ENCODE data around the gene TARBP2.
A peak's percentile ranks its signal among the peaks of the same experiment; 100 is the strongest.

Gene TARBP2

DNA sequence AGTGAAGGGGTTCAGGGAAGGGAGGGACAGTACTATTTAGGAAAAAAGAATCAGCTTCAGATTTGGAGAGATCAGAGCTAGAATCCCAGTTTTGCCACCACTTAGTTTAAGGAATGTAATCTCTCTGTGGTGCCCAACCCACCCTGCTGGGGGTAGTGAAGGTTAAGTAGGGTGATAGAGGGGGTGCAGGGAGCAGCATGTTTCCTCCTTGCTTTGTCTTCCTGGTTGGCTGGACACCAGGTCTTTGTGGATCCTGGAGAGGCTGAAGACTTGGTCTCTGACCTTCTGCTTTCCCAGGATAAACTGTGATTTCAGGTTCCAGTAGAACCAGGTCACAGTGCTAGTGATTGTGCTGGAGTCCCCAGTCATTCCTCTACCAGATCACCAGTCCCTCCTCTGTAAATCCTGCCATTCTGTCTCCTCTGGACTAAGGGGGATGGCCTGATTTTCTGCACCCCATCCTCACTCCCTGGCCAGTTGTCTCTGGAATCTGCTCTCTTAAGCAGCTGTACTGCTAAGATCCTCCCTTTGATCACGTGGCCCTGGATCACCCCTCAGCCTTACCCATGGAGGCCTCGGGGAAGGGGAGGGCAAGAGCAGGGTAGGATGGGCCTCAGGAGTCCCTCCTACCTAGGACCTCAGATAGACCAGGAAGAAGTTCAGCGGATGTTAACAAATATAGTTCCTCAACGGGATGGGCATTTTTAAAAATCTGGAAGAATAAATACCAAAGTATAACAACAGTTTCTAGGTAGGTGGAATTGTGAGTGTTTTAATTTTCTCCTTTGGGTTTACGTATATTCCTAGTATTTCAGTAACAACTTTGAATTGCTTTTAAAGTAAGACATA lies 5.0 kb upstream of the TARBP2 start:
- no peak overlapping the region for H3K4me3 ChIP-seq (ENCODE audit: insufficient read depth, low read depth, low read length, poor library complexity, severe bottlenecking)
- no peaks in the 10 kb centered on the region for H3K36me3 ChIP-seq (ENCODE audit: control insufficient read depth, insufficient read depth, low read length)
- peaks cover 38% of the 10 kb centered on the region for H3K4me1 ChIP-seq (ENCODE audit: control insufficient read depth, insufficient read depth, low read length, poor library complexity, severe bottlenecking)
- no peaks in the 10 kb centered on the region for H3K27me3 ChIP-seq (replicated peaks; ENCODE audit: control insufficient read depth, insufficient read depth, low read length, poor library complexity, severe bottlenecking)
- DNase-seq = no peak
- no peaks in the 10 kb centered on the region for H3K9me3 ChIP-seq (ENCODE audit: control insufficient read depth, low read length)
- H3K27ac ChIP-seq (ENCODE audit: insufficient read depth, low read length, poor library complexity, severe bottlenecking) = no peak overlapping the region

DNA sequence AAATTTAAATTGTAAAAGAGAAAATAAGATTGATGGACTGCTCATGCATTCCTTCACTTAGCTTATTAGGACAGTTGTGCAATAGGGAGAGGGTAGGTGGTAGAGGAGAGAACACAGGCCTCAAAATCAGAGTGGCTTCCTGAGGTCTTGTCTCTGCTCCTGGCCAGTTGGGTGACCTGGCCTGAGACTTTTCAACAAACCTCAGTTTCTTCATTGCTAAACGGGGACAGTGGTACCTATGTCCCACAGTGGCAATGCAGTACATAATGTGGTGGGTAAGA lies 4.4 kb upstream of the TARBP2 start:
- DNase-seq = no peak
- Histone ChIP-seq H3K4me3 (ENCODE audit: insufficient read depth, low read depth, low read length, poor library complexity, severe bottlenecking) (no peak overlapping the region), H3K9me3 (ENCODE audit: control insufficient read depth, low read length) (no peaks in the 10 kb centered on the region), H3K36me3 (ENCODE audit: control insufficient read depth, insufficient read depth, low read length) (no peaks in the 10 kb centered on the region), H3K4me1 (ENCODE audit: control insufficient read depth, insufficient read depth, low read length, poor library complexity, severe bottlenecking) (peaks cover 42% of the 10 kb centered on the region), H3K27me3 (replicated peaks; ENCODE audit: control insufficient read depth, insufficient read depth, low read length, poor library complexity, severe bottlenecking) (no peaks in the 10 kb centered on the region), H3K27ac (ENCODE audit: insufficient read depth, low read length, poor library complexity, severe bottlenecking) (no peak overlapping the region)

DNA sequence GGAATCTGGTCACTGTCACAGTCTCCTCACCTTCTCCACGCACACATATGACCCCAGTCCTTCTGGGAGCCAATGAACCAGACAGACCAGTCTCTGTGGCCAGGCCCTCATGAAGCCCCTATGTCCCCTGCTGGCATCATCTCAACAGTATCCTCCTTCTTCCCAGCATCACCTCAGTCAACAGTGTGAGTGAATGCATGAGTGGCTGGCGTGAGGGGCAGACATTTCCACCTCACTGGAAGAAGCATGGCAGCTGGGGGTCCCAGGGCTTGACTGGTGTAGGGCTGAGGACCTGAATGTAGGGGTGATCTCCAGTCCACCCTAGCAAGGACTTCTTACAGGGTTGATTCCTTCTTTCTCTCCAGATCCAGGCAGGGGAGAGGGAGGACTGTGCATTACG lies 3.6 kb upstream of the TARBP2 start:
- Histone ChIP-seq H3K27me3 (replicated peaks; ENCODE audit: control insufficient read depth, insufficient read depth, low read length, poor library complexity, severe bottlenecking) (no peaks in the 10 kb centered on the region), H3K27ac (ENCODE audit: insufficient read depth, low read length, poor library complexity, severe bottlenecking) (no peak overlapping the region), H3K9me3 (ENCODE audit: control insufficient read depth, low read length) (no peaks in the 10 kb centered on the region), H3K4me1 (ENCODE audit: control insufficient read depth, insufficient read depth, low read length, poor library complexity, severe bottlenecking) (peaks cover 46% of the 10 kb centered on the region), H3K36me3 (ENCODE audit: control insufficient read depth, insufficient read depth, low read length) (no peaks in the 10 kb centered on the region), H3K4me3 (ENCODE audit: insufficient read depth, low read depth, low read length, poor library complexity, severe bottlenecking) (no peak overlapping the region)
- no peak for DNase-seq

DNA sequence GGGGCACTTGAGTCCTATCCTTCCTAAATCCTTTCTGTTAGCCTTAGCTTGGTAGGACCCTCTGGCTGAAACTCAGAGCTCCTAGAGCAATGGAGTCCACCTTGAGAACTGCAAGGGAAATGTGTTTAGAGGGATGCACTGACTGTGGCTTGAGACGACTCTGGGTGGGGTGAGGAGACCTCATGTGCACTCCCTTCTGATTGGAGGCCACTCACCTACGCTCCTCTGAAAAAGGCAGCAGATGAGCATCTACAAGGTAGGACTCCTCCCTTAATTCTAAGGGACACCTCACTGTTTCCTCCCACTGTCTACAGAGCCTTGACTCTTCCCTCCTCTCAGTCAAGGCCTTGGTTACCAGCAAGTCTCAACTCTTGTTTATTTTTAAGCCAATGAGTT lies 2.9 kb upstream of the TARBP2 start:
- DNase-seq = no peak
- H3K4me3 ChIP-seq (ENCODE audit: insufficient read depth, low read depth, low read length, poor library complexity, severe bottlenecking) = no peak overlapping the region
- no peaks in the 10 kb centered on the region for H3K27me3 ChIP-seq (replicated peaks; ENCODE audit: control insufficient read depth, insufficient read depth, low read length, poor library complexity, severe bottlenecking)
- H3K27ac ChIP-seq (ENCODE audit: insufficient read depth, low read length, poor library complexity, severe bottlenecking) = no peak overlapping the region
- peaks cover 40% of the 10 kb centered on the region for H3K4me1 ChIP-seq (ENCODE audit: control insufficient read depth, insufficient read depth, low read length, poor library complexity, severe bottlenecking)
- no peaks in the 10 kb centered on the region for H3K36me3 ChIP-seq (ENCODE audit: control insufficient read depth, insufficient read depth, low read length)
- H3K9me3 ChIP-seq (ENCODE audit: control insufficient read depth, low read length) = no peaks in the 10 kb centered on the region

DNA sequence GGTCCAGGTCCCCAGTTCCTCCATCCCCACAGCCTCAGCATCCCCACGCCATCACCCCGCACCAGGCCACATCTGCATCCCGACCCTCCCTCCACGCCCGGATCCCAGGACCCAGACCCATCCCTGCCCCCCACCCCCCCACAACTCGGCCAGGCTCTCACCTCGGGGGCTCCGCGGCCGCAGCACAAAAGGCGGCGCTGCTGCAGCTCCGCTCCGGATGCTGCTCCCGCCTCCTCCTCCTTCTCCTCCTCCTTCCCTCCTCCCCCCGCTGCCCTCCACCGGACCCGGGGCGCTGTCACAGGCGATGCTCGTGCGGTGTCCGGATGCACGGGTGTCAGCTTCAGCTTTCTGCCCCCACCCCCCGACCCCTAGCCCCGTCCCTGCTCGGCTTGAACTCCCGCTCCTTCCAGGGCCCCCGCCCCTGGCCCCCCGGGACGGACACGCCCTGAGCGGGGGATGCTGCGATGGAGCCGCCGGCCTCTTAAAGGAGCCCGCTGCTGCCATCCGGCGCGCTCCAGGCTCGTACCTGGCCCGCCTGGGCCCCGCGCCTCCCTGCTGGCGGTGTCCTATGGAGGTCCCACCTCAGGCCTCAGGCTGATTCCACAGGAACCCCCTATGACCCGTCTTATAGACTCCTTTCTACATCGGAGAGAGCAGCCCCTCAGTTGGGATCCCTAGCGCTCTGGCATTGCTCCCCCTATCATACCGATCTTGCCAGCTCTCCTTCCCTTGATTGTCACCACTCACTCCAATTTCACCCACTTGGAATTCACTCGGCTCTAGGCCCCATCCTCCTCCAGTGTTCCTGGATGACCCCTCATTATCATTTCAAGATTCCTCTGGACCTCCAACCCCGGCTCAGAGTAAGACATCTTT lies 1.6 kb upstream of the TARBP2 start, which contains the start of gene MAP3K12:
TSS of gene MAP3K12 (minus strand) at position 193 of the 876 bp plus-strand sequence. CDS start 12,067 bp downstream, outside the sequence.
- peak within 1 kb of the TSS; percentile 62 for H3K4me3 ChIP-seq (ENCODE audit: insufficient read depth, low read depth, low read length, poor library complexity, severe bottlenecking)
- H3K27ac ChIP-seq (ENCODE audit: insufficient read depth, low read length, poor library complexity, severe bottlenecking) = peak within 1 kb of the TSS; percentile 91
- DNase-seq = peak; percentile 33 to 53 (median 45)
- H3K4me1 ChIP-seq (ENCODE audit: control insufficient read depth, insufficient read depth, low read length, poor library complexity, severe bottlenecking) = peaks cover 29% of the 10 kb centered on the region
- no peaks in the 10 kb centered on the region for H3K36me3 ChIP-seq (ENCODE audit: control insufficient read depth, insufficient read depth, low read length)
- no peaks in the 10 kb centered on the region for H3K9me3 ChIP-seq (ENCODE audit: control insufficient read depth, low read length)
- H3K27me3 ChIP-seq (replicated peaks; ENCODE audit: control insufficient read depth, insufficient read depth, low read length, poor library complexity, severe bottlenecking) = no peaks in the 10 kb centered on the region

DNA sequence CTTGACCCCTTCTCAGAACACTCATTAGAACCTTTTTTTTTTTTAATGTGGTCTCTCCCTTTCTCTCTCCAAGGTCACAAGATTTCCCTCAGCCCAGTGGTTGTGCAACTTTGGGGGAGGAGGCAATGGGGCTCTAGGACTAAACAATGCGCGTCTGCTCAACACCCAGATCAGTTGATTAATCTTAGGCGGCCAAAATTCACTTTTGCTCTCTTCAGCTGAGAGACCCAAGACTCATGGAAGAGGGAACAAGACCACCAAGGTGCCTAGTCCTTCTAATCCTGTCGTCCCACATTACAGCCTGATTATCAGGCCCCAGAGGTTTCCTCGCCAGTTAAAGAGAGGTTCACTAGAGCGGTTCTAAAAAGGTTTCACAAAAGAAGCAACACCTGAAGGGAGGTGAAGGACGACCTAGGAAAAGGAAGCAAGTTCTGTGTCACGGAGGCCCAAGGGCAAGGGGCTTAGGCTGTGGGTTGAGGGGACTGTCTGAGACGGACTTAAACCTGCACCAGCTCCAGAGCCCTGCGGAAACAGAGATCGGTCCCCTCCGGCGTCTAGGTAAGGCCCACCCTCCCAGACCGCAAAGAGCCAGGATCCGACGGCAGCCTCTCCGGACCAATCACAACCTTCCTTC lies 824 bp upstream of the TARBP2 start:
- Histone ChIP-seq H3K27ac (ENCODE audit: insufficient read depth, low read length, poor library complexity, severe bottlenecking) (peak overlapping the region; percentile 91), H3K27me3 (replicated peaks; ENCODE audit: control insufficient read depth, insufficient read depth, low read length, poor library complexity, severe bottlenecking) (no peaks in the 10 kb centered on the region), H3K4me1 (ENCODE audit: control insufficient read depth, insufficient read depth, low read length, poor library complexity, severe bottlenecking) (peaks cover 29% of the 10 kb centered on the region), H3K4me3 (ENCODE audit: insufficient read depth, low read depth, low read length, poor library complexity, severe bottlenecking) (peak overlapping the region; percentile 62), H3K36me3 (ENCODE audit: control insufficient read depth, insufficient read depth, low read length) (peaks cover 3% of the 10 kb centered on the region), H3K9me3 (ENCODE audit: control insufficient read depth, low read length) (no peaks in the 10 kb centered on the region)
- DNase-seq = no peak

DNA sequence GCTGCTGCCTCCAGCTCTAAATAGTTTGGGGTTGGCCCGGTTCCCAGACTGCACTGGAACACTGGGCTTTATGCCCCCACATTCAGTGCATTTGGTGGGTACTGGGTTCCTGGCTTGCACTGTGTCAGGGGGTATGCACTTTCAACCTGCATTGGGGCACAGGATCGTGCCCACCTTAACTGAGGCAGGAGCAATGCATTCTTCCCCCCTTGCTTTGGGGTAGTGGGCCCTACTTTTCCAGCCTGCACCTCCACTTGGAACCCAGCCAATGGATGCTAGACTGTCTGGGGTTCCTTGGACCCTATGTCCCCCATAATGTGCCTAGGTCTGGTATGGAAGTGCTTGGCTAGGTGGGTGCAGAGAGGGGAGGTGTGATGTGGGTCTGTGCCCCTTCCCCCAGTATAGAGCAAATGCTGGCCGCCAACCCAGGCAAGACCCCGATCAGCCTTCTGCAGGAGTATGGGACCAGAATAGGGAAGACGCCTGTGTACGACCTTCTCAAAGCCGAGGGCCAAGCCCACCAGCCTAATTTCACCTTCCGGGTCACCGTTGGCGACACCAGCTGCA lies 615 bp downstream of the TARBP2 start:
- Histone ChIP-seq H3K36me3 (ENCODE audit: control insufficient read depth, insufficient read depth, low read length) (peaks cover 17% of the 10 kb centered on the region), H3K4me3 (ENCODE audit: insufficient read depth, low read depth, low read length, poor library complexity, severe bottlenecking) (peak overlapping the region; percentile 66), H3K9me3 (ENCODE audit: control insufficient read depth, low read length) (no peaks in the 10 kb centered on the region), H3K27ac (ENCODE audit: insufficient read depth, low read length, poor library complexity, severe bottlenecking) (peak overlapping the region; percentile 91), H3K27me3 (replicated peaks; ENCODE audit: control insufficient read depth, insufficient read depth, low read length, poor library complexity, severe bottlenecking) (no peaks in the 10 kb centered on the region), H3K4me1 (ENCODE audit: control insufficient read depth, insufficient read depth, low read length, poor library complexity, severe bottlenecking) (peaks cover 29% of the 10 kb centered on the region)
- no peak for DNase-seq

DNA sequence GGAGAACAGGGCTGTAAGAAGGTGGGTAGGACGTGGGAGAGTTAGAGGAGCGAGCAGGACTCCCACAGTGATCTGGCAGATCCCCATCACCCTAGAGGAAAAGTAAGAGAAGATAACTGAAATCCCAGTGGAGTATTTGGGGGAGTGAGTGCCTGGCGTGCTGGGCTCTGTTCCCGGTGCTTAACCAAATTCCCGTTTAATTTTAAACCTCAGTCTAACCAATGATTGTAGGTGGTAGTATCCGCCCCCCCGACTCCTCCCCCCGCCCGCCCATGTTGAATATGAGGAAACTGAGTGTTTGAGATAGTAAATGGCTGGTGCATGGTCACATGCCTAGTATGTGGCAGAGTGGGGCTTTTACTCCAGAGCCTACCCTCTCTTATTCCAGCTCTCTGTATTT lies 1.2 kb downstream of the TARBP2 start:
- Histone ChIP-seq H3K9me3 (ENCODE audit: control insufficient read depth, low read length) (no peaks in the 10 kb centered on the region), H3K4me1 (ENCODE audit: control insufficient read depth, insufficient read depth, low read length, poor library complexity, severe bottlenecking) (peaks cover 29% of the 10 kb centered on the region), H3K27me3 (replicated peaks; ENCODE audit: control insufficient read depth, insufficient read depth, low read length, poor library complexity, severe bottlenecking) (no peaks in the 10 kb centered on the region), H3K36me3 (ENCODE audit: control insufficient read depth, insufficient read depth, low read length) (peaks cover 23% of the 10 kb centered on the region), H3K4me3 (ENCODE audit: insufficient read depth, low read depth, low read length, poor library complexity, severe bottlenecking) (no peak overlapping the region), H3K27ac (ENCODE audit: insufficient read depth, low read length, poor library complexity, severe bottlenecking) (no peak overlapping the region)
- DNase-seq = no peak

DNA sequence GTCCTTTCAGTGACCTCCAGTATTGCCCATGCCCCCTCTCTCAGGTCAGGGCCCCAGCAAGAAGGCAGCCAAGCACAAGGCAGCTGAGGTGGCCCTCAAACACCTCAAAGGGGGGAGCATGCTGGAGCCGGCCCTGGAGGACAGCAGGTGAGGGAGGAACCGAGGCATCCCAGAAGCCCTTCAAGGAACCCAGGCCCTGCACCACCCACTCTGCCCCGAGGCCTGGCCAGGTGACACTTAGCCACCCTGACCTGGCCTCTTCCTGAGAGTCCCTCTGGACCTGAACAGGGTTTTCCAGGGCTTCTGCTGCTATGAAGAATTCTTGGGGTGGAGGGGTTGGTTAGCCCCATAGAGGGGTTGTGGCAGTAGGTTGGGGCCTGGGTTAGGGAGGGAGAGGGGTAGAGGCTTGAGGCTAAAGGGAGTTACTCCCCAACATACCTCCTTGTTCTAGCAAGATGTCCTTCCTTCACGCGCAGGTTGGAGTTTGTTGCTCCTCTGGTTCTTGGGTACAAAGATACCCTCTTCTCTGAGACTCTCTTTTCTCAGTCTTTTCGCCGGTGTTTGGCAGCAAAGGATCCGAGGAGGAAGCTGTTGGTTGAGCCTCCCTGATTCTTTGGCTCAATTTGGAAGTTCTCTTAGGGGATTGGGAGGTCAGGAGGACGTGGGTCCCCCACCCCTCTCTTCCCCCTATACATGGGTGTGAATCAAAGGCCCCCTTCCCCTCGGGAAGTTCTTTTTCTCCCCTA lies 2.1 kb downstream of the TARBP2 start:
- Histone ChIP-seq H3K36me3 (ENCODE audit: control insufficient read depth, insufficient read depth, low read length) (peaks cover 25% of the 10 kb centered on the region), H3K27me3 (replicated peaks; ENCODE audit: control insufficient read depth, insufficient read depth, low read length, poor library complexity, severe bottlenecking) (no peaks in the 10 kb centered on the region), H3K9me3 (ENCODE audit: control insufficient read depth, low read length) (no peaks in the 10 kb centered on the region), H3K4me1 (ENCODE audit: control insufficient read depth, insufficient read depth, low read length, poor library complexity, severe bottlenecking) (peaks cover 29% of the 10 kb centered on the region), H3K27ac (ENCODE audit: insufficient read depth, low read length, poor library complexity, severe bottlenecking) (no peak overlapping the region), H3K4me3 (ENCODE audit: insufficient read depth, low read depth, low read length, poor library complexity, severe bottlenecking) (no peak overlapping the region)
- no peak for DNase-seq
